ENCODE data around the gene NFYA.

NFYA gene

GRCh38 chr6:41120058-41120457 is 47.3 kb downstream of the NFYA start:
- TF ChIP-seq, protein P1, sequence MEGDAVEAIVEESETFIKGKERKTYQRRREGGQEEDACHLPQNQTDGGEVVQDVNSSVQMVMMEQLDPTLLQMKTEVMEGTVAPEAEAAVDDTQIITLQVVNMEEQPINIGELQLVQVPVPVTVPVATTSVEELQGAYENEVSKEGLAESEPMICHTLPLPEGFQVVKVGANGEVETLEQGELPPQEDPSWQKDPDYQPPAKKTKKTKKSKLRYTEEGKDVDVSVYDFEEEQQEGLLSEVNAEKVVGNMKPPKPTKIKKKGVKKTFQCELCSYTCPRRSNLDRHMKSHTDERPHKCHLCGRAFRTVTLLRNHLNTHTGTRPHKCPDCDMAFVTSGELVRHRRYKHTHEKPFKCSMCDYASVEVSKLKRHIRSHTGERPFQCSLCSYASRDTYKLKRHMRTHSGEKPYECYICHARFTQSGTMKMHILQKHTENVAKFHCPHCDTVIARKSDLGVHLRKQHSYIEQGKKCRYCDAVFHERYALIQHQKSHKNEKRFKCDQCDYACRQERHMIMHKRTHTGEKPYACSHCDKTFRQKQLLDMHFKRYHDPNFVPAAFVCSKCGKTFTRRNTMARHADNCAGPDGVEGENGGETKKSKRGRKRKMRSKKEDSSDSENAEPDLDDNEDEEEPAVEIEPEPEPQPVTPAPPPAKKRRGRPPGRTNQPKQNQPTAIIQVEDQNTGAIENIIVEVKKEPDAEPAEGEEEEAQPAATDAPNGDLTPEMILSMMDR (IDR thresholded peaks at IDR 0.05; ENCODE audit: extremely low read depth, missing control alignments), result no peak

GRCh38 chr6:41122373-41122772 is 49.6 kb downstream of the NFYA start:
- TF ChIP-seq, protein P1 (IDR thresholded peaks at IDR 0.05; ENCODE audit: extremely low read depth, missing control alignments), result no peak
- no peak for DNase-seq (ENCODE audit: low spot score)

More at GRCh38 chr6:41120058-41120457, 47.3 kb downstream of the NFYA start:
- no peak for DNase-seq (ENCODE audit: low spot score)

GRCh38 chr6:41122918-41123317 is 50.1 kb downstream of the NFYA start:
- TF ChIP-seq, protein P1 (IDR thresholded peaks at IDR 0.05; ENCODE audit: extremely low read depth, missing control alignments), result no peak
- no peak for DNase-seq (ENCODE audit: low spot score)

DNA sequence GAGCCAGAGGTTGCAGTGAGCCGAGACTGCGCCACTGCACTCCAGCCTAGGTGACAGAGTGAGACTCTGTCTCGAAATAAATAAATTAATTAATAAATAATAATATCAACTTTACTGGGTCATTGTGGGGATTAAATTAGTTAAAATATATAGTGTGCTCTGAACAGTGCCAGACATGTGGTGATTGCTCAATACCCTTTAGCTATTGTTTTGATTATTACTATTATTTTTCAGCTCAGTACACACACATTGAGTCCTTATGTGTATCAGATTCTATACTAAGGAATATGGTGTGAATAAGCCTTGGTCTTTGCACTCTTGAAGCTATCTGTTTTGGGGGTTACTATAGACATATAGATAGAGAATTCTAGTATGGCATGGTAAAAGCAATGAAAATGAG is 52.5 kb downstream of the NFYA start:
- DNase-seq (ENCODE audit: low spot score), result no peak
- TF ChIP-seq, protein P1 (IDR thresholded peaks at IDR 0.05; ENCODE audit: extremely low read depth, missing control alignments), result no peak

DNA sequence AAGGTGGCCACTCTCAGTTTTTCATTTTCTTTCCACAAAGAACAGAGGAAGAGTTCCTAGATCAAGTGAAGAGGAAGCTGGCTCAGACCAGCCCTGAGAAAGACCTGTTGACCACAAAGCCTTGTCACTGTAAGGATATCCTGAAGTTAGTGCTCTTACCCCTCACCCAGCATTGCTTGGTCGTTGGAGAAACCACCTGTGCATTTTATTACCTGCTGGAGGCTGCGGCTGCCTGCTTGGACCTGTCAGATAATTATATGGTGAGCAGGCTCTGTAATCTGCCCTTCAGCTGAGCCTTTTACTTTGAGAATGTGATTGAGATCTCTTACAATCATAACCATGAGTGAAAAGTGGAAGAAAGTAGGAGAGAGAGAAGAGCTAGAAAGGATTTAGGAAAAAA is 59.5 kb downstream of the NFYA start:
- no peak for DNase-seq (ENCODE audit: low spot score)
- TF ChIP-seq, protein P1 (IDR thresholded peaks at IDR 0.05; ENCODE audit: extremely low read depth, missing control alignments), result no peak

DNA sequence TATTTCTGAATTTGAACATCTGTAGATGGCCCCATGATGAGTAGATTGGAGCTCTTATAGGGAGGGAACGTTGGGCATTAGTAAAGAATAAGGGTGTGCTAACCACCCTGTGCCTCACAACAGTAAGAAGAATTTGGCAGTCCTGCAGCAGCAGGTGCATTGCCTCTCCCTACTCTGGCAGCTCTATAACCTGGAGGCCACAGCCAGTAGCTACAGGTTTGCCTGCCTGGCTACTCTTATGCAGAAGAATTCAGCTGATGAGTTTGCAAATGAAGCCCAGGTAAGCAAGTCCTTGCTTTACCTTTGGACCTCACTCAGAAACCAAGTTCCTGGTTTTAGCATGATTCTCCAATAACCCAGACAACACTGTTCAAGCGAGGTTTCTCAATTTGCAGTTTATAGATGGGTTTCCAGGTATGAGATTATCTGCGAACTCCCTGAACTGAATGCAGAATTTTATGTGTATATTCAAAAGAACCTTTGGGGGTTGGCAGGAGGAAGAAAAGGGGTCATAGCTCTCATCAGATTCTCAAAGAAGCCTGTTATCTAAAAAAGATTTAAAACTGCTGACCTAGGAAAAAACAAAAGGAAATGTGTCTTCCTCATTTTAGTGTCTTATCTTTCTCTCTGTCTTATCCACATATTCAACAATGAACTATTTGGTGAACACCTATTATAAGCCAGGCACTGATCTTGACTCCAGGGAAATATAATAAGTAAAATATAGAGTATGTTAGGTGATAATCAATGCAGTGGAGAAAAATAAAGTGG is 62.5 kb downstream of the NFYA start:
- DNase-seq (ENCODE audit: low spot score), result no peak
- TF ChIP-seq, protein P1 (IDR thresholded peaks at IDR 0.05; ENCODE audit: extremely low read depth, missing control alignments), result no peak

DNA sequence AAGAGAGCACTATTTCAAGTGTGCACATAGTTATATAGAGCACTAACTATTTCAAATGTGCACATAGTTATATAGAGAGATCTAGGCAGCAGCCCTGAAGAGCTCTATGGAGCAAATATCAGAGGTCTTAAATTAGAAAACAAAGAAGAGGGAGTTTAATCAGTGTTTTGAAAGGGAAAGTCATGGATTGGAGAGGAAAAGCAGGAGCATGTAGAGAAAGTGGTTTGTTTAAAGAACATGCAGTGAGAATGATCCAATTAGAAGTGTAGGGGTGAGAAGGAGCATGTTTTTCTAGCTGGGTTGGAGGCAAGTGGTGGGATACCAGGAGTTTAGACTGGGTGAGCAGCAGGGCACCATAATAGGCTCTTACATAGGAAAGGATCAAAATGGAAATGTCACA is 64.1 kb downstream of the NFYA start:
- no peak for DNase-seq (ENCODE audit: low spot score)
- TF ChIP-seq, protein P1 (IDR thresholded peaks at IDR 0.05; ENCODE audit: extremely low read depth, missing control alignments), result no peak

Measured in GM20000 (cell line).